Lung (tissue), 12 donors: ENCODE measurements around the gene MCOLN3. TPM values are rescaled to one million over a fixed set of nuclear protein-coding genes. Genes with fewer than 3 reads are reported as not detected.

Experiments used
- ATAC-seq: fragments of 200-7000 bp; cut with Tn5 transposase; one replicate; pipeline ENCODE4 v1.9.1; 2020; ENCODE audit warnings: moderate number of reproducible peaks; ENCODE audit not compliant: insufficient read depth, low FRiP score
- DNase-seq, 3 donors: peaks; one replicate each; pipeline ENCODE4 v3.0.0-alpha.2; 2013 to 2017
- H3K27ac ChIP-seq, 2 donors: one replicate each; pipeline ENCODE4 v1.5.1; 2013; ENCODE audit warnings: mild to moderate bottlenecking in 2 of 2, moderate library complexity in 2 of 2, control low read depth in 1 of 2, inconsistent platforms in 1 of 2, low read depth in 1 of 2, low read length in 1 of 2
- H3K27me3 ChIP-seq, 3 donors: one replicate each; pipeline ENCODE4 v1.5.1; 2013; ENCODE audit warnings: low read length in 2 of 3; ENCODE audit not compliant: control insufficient read depth in 3 of 3, insufficient read depth in 3 of 3
- H3K36me3 ChIP-seq, 4 donors: one replicate each; pipeline ENCODE4 v1.5.1; 2013; ENCODE audit warnings: low read length in 4 of 4, mild to moderate bottlenecking in 1 of 4, moderate library complexity in 1 of 4; ENCODE audit not compliant: control insufficient read depth in 4 of 4, insufficient read depth in 4 of 4
- H3K4me1 ChIP-seq, 5 donors: one replicate each; pipeline ENCODE4 v1.5.1; 2013; ENCODE audit warnings: low read length in 5 of 5, mild to moderate bottlenecking in 2 of 5, moderate library complexity in 1 of 5; ENCODE audit not compliant: control insufficient read depth in 5 of 5, insufficient read depth in 5 of 5
- H3K4me3 ChIP-seq: one replicate; pipeline ENCODE4 v1.5.1; 2013; ENCODE audit warnings: mild to moderate bottlenecking, control low read depth, moderate library complexity
- H3K9ac ChIP-seq, 2 donors: one replicate each; pipeline ENCODE4 v1.5.1; 2013; ENCODE audit warnings: low read length in 2 of 2, control low read depth in 1 of 2; ENCODE audit not compliant: insufficient read depth in 1 of 2
- H3K9me3 ChIP-seq, 4 donors: one replicate each; pipeline ENCODE4 v1.5.1; 2013; ENCODE audit warnings: low read length in 3 of 4, mild to moderate bottlenecking in 1 of 4, moderate library complexity in 1 of 4; ENCODE audit not compliant: control insufficient read depth in 4 of 4, insufficient read depth in 3 of 4
- CTCF ChIP-seq: IDR thresholded peaks from 2 replicates; pipeline ENCODE4 v1.5.1; 2012; ENCODE audit warnings: mild to moderate bottlenecking; ENCODE audit errors: control extremely low read depth, extremely low read depth
- WGBS, 2 donors: extraction: QIAGEN DNeasy Blood & Tissue Kit; methylation state at CpG; one replicate each; pipeline ENCODE4 v1.1.7; 2013; 5-methylcytosine and 5-hydroxymethylcytosine counted together
- polyA plus RNA-seq, 2 donors: library from polyadenylated mRNA; stranded (reverse); fragments of 200-250 nt; gene quantifications; one replicate each; pipeline ENCODE4 v1.2.1, GENCODE V29; 2013
- total RNA-seq, 2 donors: library from RNA; depleted of rRNA in 1 of 2; stranded (reverse); fragments of >200 nt in 1 of 2; gene quantifications; one replicate each; pipeline ENCODE4 v1.2.1, GENCODE V29; 2014 to 2021
- donor health status: control.
- donor health status: control.
- donor health status: Bipolar disorder and iron deficiency.
- donor health status: healthy.
- donor health status: DM: yes; HTN: yes; CAD: no.

Gene MCOLN3
- total and polyA plus RNA-seq, 4 donors = 0.68 to 4.5 (median 2.5) TPM

GRCh38 chr1:84971957-84972356 is 76.3 kb downstream of the MCOLN3 start:
- no peak for TF ChIP-seq CTCF
- Histone ChIP-seq H3K27ac (no peak overlapping the region), H3K4me1 (no peaks in the 10 kb centered on the region), H3K9ac (no peak overlapping the region), H3K27me3 (no peaks in the 10 kb centered on the region), H3K9me3 (no peaks in the 10 kb centered on the region), H3K36me3 (peaks cover 0 to 3% (median 0%) of the 10 kb centered on the region in 4 donors), H3K4me3 (no peak overlapping the region)
- DNase-seq (no peak), ATAC-seq (no peak)
- 79 to 88% methylated on average over 2 of the region's 2 CpGs for WGBS, 2 donors

- WGBS, 2 donors = 81 to 96% methylated on average over 7 of the region's 7 CpGs
- ATAC-seq (no peak), DNase-seq (no peak)
- Histone ChIP-seq H3K27me3 (no peaks in the 10 kb centered on the region), H3K27ac (no peak overlapping the region), H3K4me1 (no peaks in the 10 kb centered on the region), H3K4me3 (no peak overlapping the region), H3K36me3 (peaks cover 0 to 3% (median 0%) of the 10 kb centered on the region in 4 donors), H3K9me3 (no peaks in the 10 kb centered on the region), H3K9ac (no peak overlapping the region)
- TF ChIP-seq CTCF = no peak
Measured at GRCh38 chr1:84969489-84970250, 78.6 kb downstream of the MCOLN3 start.

GRCh38 chr1:84968865-84969264 is 79.4 kb downstream of the MCOLN3 start:
- WGBS, 2 donors = 96 to 97% methylated on average over 3 of the region's 3 CpGs
- Histone ChIP-seq H3K27me3 (no peaks in the 10 kb centered on the region), H3K9me3 (no peaks in the 10 kb centered on the region), H3K36me3 (peaks cover 0 to 3% (median 0%) of the 10 kb centered on the region in 4 donors), H3K27ac (no peak overlapping the region), H3K4me3 (no peak overlapping the region), H3K4me1 (no peaks in the 10 kb centered on the region), H3K9ac (no peak overlapping the region)
- ATAC-seq (no peak), DNase-seq (no peak)
- TF ChIP-seq CTCF = no peak
